NCI-H1092 treated with DMSO at 0.1 percent for 48 hours (cell line): ENCODE results near the gene IL36RN.

Source experiments
- DNase-seq: peaks from one replicate; lab custom pipeline; 2025; lab: John Stamatoyannopoulos, UW

Gene IL36RN

DNA sequence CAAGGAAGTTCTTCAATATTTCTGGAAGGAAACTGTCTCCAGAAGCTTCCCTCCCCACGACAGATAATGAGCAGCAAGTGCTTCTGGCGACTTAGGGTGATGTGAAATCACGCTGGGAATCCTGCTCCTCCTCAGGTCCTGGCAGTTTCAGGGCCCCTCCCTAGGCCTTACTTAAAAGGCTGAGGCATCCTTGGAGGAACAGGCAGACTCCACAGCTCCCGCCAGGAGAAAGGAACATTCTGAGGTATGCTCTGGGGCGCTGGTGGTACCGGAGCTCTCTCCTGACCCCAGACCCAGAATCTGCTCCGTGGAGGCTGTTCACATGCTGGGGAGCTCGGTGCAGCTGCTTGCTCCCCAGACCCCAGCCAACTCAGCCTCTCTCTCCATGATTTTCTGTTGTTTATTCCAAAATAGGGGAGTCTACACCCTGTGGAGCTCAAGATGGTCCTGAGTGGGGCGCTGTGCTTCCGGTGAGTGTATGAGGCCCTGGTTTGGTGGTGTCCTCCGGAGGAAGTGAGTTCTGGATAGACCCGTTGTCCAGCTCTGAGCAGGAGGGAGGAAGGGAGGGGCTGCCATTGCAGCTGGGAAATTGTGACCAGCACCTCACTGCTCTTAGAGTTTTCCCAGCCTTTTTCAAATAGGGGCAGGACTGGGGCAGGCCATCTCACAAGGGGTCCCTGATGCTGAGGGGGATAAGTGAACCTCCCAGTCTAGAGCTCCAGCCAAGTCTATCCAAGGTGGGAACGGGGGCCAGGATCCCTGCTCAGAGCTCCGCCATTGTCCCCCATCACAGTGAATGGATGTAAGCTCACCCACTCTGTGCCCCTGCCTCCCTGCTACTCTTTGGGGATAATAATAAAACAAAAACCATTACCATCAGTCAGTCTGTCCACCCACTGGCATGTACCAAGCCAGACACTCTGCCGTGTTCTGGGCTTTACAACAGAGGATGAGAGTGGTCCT, at the start of gene IL36RN:
Gene IL36RN (plus strand): TSS at position 201 of the 963 bp plus-strand sequence. CDS start 241 bp downstream, at position 442.
- DNase-seq: no peak

DNA sequence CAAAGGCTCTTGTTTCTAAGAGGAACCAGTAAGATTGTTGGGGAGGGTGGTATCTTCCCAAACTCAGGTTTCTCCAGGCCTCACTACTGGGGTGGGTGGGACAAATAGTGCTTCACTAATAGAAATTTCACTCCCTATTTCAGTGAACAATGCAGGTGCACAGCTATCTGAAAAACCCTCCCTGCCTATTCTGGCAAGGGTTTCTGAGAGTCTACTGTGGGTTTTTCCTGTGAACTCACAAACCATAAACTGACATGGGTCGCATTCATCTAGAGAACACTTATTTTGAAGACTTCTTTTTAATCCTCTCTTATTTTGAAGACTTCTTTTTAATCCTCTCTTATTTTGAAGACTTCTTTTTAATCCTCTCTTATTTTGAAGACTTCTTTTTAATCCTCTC, 49.4 kb upstream of the IL36RN start:
- no peak for DNase-seq

DNA sequence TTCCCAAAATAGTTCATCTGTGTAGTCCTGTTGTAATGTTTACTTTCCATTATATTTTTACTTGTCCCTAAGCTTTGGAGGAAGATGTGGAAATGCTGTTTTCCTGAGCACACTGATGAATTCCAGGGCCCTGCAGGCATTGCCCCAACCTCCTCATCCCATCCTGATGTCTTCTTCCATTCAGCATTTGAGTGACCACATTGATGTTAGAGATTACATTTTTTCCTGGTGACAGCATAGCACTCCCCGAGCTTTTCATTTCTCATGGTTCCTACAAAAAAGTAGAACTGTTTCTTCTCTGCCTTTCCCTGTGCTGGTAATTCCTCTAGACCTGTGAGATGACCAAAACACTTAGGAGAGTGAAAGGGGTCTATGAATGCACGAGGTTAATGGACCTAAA, 48.9 kb upstream of the IL36RN start:
- no peak for DNase-seq

DNA sequence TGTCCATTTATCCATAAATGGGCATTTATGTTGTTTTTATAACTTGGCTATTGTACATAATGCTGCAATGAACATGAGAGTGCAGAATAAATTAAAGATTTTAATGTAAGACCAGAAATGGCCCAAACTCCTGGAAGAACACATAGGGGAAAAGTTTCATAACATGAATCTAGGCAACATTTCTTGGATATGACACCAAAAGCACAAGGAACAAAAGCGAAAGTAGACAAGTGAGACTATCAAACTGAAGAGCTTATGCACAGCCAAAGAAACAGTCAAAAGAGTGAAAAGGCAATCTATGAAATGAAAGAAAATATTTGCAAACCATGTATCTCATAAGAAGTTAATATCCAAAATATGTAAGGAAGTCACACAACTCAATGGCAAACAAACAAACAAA, 47.9 kb upstream of the IL36RN start:
- no peak for DNase-seq

DNA sequence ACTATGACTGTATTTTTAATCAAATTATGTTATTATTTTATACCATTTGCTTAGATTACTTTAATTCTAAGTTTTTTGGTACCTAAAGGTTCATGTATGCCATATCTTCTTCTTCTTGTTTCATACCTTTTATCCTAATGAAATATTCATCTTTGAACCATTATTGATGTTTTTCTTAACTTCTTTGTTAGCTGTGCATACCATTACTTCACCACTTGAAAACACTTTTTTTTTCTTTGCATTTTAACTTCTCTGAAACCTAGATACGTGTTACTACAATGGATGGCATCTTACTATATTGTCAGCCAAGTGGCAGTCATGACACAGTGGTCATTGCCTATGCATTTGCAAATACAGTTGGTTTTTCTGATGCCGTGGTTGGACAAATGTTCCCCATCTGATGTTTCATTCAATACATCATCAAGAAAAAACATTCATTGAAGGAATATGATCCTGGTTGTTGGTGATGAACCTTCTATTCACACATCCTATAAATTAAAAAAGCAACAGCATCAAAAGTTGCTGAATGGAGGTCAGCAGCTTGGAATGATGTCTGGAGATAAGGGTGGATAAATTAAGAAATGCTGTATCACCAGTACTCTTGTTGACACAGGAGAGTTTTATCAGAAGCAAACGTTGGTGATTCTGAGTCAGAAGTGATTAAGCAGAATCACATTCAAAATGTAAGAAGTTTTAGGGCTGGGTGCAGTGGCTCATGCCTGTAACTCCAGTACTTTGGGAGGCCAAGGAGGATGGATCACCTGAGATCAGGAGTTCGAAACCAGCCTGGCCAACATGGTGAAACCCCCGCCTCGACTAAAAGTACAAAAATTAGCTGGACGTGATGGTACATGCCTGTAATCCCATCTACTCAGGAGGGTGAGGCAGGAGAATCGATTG, 46.3 kb upstream of the IL36RN start:
- no peak for DNase-seq

DNA sequence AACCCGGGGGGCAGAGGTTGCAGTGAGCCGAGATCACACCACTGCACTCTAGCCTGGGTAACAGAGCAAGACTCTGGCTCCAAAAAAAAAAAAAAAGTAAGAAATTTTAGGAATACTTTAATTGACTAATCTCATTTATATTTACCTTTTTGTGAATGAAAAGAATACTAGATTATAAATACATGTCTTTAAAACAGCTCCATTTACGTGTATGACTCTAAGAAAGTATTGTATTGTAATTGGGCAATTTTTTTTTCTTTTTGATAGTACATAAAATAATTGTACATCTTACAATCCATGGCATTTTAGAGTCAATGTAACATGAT, 45.7 kb upstream of the IL36RN start:
- no peak for DNase-seq

DNA sequence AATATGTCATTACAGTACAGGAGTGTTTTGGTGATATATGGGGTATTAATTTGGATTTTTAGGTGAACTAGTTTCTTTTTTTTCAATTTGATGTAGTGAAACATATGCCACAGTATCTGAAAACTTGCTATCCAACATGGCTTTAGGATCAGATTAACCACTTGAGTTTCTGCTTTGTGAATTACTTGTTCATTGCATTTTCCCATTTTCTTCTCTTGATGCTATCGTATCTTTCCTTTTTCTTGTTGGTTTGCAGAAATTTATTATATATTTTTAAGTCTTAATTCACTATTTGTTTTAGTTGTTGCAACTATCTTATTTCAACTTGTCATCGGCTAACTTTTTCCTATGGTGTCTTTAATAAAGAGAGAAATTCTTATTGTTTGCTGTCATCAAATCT, 44.9 kb upstream of the IL36RN start:
- no peak for DNase-seq

DNA sequence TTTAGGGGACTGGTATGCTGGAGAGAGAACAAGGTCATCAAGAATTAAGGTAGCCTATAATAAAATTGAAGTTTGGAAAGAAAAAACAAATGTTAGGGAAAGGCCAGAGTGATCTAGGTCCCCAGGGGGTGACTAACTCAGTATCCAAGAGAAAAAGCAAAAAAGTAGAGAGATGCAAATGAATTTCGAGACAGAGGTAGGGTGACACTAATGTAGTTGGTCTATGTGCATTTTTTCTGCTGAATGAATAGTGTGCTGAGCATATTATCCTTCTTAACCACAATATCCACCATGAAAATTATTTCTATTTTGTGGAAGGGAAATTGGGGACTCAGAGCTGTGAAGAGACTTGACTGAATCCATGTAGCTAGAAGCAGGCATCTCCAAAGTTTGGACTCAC, 44.0 kb upstream of the IL36RN start:
- no peak for DNase-seq

DNA sequence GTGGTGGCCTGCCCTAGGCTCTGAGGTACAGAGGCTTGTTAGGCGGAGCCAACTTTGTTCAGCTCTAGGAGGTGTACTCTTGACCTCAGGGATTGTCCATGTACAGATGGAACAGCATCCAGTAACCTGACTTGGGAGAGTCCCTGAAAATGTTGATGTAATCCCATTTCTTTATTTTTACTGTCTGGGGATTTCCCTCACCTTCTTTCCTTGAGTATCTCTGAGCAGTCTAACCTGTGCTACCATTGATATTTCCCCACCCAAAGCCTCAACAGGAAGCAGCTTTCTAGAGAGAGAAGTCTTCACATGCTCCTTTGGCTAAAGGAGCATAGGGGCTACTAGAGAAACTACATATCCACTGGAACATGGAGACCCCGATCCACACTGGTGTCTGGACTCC, 43.3 kb upstream of the IL36RN start:
- no peak for DNase-seq

DNA sequence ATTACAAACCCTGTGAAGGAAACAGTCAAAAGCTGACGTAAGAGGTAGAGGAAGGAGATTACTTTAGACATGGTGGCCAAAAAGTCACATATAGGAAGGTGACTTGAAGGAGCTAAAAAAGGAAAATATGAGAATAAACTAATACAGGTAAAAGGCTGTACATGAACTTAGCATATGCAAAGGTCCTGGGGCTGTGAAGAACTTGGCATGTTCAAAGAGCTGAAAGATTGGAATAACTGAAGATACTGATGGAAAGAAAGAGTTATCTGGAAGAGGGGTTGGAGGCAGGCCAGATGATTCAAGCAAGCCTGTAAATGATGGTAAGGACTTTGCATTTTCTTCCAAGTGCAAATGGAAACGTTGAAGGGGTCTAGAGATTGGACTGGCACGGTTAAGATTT, 40.5 kb upstream of the IL36RN start:
- no peak for DNase-seq

DNA sequence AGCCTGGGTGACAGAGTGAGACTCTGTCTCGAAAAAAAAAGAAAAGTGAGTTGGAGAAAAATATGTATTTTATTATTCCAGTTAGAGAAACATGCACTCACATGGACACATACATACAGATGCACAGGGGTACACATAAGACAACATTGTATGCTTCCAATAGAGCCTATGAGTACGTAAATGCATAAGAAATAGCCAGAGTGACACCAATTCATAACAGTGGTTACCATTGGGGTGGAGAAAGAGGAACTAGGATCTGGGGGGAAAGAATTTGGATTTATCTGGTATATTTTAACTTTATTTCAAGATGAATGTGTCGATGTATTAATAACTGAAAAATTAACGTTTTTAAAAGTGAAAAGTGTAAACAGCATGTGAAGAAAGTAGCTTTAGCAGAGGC, 37.7 kb upstream of the IL36RN start:
- DNase-seq: no peak

DNA sequence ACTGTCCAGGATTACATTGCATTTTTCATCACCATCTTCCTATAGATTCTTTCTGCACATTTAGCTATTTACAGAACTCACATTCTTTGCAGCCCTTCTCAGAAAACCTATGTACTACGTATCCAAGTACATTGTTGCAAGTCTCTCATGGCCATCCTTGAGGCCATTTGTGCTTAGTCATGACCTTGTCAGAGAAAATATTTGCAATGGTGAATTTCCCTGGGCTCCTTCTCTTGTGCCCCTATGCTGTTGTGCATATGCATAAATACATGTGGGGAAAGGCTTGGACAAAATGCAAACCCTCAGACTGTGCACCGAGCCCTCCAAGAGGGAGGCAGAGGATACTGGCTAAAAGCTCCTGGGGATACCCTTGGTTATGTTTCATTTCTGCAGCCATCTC, 34.2 kb upstream of the IL36RN start:
- no peak for DNase-seq

DNA sequence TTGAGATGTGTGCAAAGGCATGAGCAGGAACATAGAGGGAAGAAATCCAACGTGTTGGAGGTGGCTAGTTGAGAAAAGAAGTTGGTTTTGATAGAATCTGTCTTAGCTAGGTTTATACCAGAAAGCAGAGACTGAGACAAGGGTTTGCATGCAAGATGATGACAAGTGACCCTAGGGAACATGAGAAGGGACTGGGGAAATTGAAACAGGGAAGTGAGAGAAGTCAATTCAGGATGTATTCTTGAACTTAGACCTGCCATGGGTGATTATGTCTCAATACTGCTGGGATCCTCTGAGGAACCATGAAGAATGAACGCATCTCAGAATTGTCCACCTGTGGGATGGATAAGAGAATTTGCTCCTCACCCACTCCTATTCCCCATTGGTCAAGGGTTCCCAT, 33.3 kb upstream of the IL36RN start:
- DNase-seq: no peak

DNA sequence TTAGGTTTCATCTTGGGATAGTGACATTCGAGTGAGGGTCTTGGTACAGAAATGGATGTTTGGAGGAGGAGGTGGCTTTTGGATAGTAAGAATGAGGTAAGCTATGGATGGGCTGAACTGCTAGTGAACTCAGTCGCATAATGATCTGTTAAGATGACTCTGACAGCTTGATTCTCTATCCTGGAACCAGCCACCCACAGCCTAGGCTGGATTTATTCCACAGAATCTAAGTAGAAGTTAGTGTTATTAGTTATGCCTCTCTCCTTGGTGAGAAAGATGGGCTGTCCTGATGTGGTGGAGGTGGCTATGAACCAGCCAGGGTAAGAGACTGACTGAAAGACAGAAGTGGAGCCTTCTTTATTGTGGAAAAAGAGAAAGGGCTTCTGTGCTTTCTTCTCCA, 31.3 kb upstream of the IL36RN start:
- no peak for DNase-seq

DNA sequence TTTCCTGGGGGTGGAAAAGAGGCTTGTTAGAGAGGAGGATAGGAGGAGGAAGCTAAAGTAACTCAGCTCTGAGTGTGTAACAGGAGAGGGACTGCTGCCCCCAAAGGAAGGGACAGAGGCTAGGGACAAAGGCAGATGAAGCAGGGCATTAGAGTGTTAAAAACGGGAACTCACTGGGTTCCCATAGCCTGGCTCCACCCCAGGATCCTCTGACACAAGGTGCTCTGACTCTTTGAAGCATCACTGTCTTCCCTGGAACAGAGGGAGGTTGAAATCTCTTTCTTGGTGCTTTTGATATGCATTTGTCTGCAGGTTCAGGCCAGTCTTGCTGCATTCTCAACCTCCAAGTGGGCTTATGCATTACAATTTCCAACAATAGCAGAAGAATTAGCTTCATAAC, 30.9 kb upstream of the IL36RN start:
- no peak for DNase-seq

DNA sequence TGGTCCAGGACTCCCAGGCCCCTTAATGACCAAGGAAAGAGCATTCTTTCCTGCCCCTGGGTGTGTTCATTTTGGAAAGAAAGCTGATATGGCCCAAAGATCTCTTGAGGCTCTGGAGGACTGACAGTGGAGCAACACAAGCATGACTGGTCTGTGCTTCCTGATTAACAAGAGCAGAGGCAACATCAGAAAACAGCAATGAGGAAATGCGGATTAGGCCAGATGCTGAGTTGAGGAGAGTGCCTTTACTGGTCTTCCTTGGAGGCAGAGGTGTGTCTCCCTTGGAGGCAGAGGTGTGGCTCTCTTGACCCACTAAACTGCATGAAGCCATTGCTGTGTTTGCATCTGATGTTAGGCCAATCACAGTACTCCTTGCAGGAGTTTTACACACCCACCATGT, 26.3 kb upstream of the IL36RN start:
- no peak for DNase-seq

DNA sequence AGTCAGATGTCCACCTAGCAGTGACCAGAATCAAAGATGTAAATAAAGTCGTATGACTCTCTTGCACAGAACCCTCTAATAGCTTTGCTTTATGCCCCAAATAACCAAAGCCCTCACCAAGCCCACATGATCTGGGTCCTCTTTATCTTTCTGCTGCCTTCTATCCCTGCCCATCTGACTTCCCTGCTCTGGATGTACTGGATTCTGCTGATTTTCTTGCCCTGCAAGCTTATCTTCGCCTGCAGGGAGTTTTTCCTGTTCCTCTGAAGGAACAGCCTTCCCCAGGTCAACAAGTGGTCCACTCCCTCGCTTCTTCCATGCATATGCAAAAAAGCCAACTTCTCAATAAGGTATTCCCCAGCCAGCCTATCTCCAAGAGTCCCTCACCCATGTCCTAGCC, 25.0 kb upstream of the IL36RN start:
- no peak for DNase-seq

DNA sequence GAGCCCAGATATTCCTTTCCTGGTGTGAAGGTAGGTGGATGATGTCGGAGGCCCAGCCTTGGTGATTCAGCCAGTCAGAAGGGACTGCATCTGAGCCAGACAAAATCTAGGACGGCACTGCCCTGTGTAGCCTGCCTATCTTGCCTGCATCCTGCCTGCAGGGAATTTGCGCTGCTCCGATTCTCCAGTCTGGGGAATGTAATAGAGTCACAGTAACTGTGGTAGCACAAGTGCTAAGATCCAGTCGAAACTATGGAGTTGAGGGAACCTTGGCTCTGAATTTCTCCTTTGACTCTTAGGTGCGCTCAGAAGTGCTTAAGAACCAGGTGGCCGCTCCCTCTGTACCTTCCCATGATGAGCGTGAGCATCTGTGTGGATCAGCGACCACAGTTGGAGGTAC, 22.2 kb upstream of the IL36RN start:
- no peak for DNase-seq

DNA sequence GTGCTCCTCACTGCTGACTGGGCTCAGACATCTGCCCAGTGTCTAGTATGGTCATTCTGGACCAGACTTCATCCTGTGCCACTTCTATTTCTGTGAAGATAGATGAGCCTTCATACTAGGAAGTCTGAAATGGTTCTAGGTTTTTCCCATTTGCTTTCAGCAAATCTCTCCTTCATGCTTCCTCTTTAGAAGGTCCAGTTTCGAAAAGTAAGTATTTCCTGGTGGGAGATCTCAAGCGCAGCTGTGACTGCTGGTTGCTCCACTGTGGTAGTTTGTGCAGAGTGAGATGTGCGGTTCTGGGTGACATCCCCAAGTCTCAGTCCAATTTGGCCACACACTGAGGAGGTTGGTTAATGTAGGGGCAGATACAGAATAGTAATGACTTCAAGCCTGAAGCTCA, 20.7 kb upstream of the IL36RN start:
- DNase-seq: no peak

DNA sequence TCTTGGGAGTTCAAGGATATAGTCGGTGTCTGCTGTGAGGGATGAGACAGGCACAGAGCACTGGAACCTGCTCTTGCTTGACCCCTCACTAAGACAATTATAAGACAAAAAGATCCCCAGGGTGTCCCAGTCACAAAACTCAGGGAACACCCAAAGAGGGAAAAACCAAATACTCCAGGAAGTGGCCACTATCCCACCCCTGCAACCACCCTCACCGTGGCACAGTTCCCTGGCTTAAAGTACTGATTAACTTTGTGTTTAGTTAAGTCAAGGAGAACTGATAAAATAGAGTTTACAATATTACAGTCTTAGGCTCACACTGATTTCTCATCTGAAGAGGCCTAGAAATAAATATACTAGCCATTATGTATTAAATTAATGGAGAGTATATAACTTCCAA, 19.8 kb upstream of the IL36RN start:
- no peak for DNase-seq

DNA sequence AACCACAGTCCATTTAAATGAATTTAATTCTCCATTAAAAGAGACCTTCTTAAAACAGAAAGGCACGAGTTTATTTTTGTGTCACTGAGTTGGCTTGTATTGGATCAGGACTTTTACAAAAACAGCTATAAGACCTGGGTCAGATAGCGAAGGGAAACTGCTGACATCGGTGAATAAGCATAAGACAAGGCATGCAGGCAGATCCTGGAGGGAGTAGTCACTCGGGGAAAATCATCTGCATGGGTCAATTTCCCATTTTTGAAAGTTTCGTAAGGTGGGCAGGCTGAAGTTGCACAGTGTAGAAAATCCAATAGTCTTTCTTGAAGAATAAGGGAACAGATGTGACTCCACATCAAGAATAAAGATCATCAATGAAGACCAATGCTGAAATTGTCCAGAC, 19.3 kb upstream of the IL36RN start:
- DNase-seq: no peak

DNA sequence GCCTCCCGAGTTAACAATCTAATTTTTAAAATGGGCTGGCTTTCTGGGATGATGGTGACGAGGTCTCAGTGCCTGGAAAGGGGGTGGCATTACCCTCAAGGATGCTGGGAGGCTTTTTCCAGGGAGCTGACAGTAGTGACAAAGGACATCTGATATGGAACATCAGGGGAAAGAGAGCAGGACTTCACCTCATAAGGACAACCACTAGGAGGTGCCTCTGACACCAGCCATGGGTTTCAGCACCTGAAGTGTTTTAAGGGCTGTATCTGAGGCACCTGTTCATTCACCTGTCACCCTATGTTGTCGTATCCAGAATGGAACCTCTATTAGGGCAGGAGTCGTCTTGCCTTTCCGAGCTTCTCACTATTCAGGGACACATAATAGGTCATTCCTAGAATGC, 17.1 kb upstream of the IL36RN start:
- DNase-seq: no peak

DNA sequence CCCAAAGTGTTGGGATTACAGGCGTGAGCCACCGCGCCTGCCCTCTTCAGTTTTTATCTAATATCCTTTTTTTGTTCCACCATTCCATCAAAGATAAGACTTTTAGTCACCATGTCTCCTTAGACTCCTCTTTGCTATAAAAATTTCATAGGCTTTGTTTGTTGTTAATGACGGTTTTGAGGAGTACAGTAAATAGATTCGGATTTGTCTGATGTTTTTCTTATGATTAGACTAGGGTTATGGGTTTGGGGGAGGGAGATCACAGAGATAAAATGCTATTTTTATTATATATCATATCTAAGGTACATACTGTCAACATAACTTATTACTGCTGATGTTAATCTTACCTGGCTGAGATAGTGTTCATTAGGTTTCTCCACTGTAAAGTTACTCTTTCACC, 12.5 kb upstream of the IL36RN start:
- no peak for DNase-seq
